Gastroesophageal sphincter (tissue), 3 donors: ENCODE measurements around the gene OTUD3.

ENCODE experiments used
- EP300 ChIP-seq: sonication (generic); formaldehyde crosslinking; IDR thresholded peaks from one replicate; pipeline ENCODE4 v1.6.1; 2017; ENCODE audit warnings: antibody characterized with exemption, mild to moderate bottlenecking
- POLR2AphosphoS5 ChIP-seq: sonication (generic); formaldehyde crosslinking; IDR thresholded peaks from one replicate; pipeline ENCODE4 v1.6.1; 2017; ENCODE audit warnings: antibody characterized with exemption
- TF ChIP-seq, protein P1 (sequence below), 4 experiments: fragments of 200-600 bp in 2 of 4; fragments of 450-650 bp in 2 of 4; sonication (generic) in 1 of 4; IDR thresholded peaks; one replicate each; pipeline ENCODE4 v1.5.1; 2017 to 2019; ENCODE audit warnings: antibody characterized with exemption in 4 of 4, mild to moderate bottlenecking in 2 of 4, moderate library complexity in 2 of 4

DNA sequence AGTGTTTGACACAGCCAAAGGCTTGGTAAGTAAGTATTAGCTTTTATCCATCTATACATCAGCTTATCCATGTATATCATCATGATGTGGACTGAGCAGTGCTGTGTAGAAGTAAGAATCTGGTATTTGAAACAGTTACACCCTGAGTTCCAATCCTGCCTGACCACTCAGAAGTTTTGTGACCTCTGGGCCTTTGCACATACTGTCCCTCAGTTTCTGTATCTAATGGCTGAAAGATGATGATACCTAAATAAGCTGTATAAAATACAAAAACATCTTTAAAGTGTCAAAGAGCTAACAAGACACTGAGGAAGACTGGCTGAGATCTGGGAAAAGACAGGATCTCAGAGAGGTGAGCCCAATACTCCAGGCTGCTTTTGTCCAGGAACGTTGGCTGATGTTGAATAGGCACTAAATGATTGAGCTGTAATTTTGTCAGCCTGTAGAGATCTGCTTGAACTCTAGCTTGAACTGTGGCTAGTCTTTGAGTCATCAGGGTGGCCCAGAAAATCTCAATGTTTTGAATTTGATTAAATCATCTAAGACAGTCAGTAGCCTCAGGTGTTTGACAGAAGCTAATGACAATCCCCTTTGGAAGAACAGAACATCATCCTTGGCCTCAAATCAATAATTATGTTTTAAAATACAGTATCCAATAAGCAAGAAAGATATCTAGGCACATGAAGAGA is 20.2 kb upstream of the OTUD3 start:
- TF ChIP-seq POLR2AphosphoS5 (no peak), EP300 (no peak)
- TF ChIP-seq, protein P1, sequence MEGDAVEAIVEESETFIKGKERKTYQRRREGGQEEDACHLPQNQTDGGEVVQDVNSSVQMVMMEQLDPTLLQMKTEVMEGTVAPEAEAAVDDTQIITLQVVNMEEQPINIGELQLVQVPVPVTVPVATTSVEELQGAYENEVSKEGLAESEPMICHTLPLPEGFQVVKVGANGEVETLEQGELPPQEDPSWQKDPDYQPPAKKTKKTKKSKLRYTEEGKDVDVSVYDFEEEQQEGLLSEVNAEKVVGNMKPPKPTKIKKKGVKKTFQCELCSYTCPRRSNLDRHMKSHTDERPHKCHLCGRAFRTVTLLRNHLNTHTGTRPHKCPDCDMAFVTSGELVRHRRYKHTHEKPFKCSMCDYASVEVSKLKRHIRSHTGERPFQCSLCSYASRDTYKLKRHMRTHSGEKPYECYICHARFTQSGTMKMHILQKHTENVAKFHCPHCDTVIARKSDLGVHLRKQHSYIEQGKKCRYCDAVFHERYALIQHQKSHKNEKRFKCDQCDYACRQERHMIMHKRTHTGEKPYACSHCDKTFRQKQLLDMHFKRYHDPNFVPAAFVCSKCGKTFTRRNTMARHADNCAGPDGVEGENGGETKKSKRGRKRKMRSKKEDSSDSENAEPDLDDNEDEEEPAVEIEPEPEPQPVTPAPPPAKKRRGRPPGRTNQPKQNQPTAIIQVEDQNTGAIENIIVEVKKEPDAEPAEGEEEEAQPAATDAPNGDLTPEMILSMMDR (IDR thresholded peaks at IDR 0.05), result no peak
